HG02763 (cell line): ENCODE data around the gene NT5E.
A peak's percentile ranks its signal among the peaks of the same experiment; 100 is the strongest.

Experiments used
- ATAC-seq: cut with Tn5 transposase; IDR thresholded peaks from one replicate; pipeline ENCODE4 v1.9.1; 2021; ENCODE audit warnings: mild to moderate bottlenecking, moderate library complexity; ENCODE audit not compliant: unreplicated experiment

The NT5E gene

DNA sequence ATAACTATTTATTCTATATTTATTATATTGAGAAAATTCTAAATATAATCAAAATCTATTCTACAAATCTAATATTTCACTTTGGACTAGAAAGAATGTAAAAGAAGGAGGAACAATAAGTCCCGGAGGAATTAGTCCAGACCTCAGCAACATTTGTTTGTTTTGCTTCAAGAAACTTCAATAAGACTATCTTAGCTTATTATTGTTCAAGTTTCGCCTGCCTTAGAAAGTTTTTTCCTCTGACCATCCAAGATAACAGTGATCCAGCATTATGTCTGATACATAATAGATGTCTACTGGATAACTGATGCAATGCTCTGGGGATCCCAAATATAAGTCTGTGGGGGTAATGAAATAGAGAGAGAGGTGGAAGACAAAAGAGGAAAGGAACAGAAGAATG, 28.7 kb upstream of the NT5E start:
- ATAC-seq = no peak

DNA sequence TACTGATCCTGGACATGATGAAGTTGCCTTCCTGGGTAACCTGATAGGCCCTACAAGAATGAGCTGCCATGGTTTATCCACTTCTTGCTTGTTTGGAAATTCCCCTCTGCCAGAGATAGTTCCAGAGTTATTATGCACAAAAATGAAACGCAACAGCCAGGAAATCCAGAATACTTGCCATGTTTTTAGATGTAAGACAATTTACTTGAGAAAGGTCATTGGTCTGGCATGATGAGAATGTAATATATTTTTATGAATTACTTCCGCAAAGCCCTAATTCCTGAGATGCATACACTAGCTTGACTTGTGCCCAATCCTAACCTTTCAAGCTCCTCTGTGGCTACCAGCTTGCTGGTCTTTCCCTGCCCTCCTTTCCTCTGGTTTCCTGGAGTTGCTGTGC, 27.9 kb upstream of the NT5E start:
- ATAC-seq = no peak

DNA sequence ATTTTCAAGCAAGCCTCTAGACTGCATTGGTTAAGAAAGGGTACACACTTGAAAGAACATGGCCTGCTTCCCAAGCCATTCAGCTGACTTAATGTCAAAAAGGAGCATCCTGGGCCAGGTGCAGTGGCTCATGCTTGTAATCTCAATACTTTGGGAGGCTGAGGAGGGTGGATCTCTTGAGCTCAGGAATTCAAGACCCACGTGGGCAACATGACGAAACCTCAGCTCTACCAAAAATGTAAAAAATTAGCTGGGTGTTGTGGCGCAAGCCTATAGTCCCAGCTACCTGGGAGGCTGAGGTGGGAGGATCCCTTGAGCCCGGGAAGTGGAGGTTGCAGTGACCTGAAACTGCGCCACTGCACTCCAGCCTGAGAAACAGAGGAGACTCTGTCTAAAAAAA, 26.9 kb upstream of the NT5E start:
- ATAC-seq = no peak

DNA sequence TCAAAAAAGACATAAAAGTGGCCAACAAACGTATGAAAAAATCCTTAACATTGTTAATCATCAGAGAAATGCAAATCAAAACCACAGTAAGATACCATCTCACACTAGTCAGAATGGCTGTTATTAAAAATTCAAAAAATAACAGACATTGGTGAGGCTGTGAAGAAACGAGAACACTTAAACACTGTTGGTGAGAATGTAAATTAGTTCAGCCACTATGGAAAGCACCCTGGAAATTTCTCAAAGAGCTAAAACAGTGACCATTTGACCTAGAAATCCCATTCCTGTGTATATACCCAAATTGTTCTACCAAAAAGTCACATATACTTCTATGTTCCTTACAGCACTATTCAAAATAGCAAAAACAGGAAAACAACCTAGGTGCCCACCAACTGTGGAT, 24.9 kb upstream of the NT5E start:
- peak; percentile 34 for ATAC-seq

DNA sequence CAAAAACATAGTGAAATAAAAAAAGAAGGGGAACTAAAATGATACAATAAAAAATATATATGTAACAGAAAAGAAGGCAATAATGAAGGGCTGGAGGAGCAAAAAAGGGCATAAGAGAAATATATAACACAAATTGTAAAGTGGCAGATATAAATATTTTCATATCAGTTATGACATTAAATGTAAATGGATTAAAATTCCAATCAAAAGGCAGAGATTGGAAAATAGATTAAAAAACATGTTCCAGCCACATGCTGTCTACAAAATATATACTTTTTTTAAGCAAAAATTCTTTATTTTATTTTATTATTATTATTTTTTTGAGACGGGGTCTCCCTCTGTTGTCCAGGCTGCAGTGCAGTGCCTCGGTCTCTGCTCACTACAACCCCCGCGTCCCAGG, 23.9 kb upstream of the NT5E start:
- no peak for ATAC-seq

DNA sequence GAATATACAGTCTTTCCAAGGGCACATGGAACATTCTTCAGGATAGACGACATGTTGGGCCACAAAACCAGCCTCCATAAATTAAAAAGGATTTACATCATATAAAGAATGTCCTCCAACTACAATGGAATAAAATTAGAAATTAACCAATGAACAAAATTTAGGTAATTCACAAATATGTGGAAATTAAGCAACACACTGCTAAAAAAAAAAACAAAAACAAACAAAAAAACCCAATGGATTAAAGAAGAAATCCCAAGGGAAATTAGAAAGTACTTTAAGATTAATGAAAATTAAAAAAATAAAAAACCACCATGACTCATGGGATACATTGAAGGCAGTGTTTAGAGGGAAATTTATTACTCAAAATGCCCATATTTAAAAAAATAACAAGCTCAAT, 21.4 kb upstream of the NT5E start:
- no peak for ATAC-seq

DNA sequence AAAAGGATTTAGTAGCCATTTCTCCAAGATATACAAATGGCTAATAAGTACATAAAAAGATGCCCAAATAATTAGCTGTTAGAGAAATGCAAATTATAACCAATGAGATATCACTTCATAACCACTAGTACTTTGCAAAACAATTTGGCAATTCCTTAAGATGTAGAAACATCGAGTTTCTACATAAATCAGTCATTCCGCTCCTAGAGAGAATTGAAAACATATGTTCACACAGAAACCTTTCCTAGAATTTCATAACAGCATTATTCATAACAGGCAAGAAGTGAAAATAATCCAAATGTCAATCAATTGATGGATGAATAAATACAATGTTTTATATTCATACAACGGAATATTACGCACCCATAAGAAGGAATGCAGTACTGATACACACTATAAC, 20.5 kb upstream of the NT5E start:
- no peak for ATAC-seq

DNA sequence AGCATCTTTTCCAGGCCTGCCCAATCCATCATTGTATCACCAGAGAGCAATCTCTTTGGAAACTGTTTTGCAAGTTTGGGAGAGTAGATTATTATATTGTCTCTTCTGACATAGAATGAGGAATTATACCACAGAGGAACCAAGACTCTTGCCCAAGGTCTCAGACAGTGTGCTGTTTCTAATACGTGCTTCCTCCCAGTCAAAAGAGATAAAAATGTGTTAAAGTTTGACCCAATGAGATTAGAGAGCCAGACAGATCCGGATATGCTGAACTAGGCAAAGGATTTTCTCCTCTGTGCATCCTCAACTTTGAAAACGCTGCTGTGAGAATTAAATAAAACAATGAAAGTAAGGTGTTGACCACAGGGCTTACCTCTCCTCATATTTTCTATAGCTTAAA, 18.6 kb upstream of the NT5E start:
- ATAC-seq = no peak

DNA sequence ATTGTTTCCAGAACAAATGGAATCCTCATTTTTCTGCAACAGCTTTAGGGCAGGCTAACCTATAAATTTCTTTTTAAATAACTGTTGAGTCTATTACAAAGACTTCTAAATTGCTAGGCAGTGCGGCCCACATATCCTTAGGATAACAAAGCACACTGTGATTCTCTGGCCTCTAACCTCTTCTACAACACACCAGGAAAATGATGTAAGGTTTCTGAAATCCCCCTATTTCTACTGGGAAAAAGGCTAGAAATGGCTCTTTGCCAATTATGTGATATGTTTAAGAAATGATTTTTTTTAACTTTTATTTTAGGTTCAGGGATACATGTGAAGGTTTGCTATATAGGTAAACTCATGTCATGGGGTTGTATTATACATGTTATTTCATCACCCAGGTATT, 17.3 kb upstream of the NT5E start:
- no peak for ATAC-seq

DNA sequence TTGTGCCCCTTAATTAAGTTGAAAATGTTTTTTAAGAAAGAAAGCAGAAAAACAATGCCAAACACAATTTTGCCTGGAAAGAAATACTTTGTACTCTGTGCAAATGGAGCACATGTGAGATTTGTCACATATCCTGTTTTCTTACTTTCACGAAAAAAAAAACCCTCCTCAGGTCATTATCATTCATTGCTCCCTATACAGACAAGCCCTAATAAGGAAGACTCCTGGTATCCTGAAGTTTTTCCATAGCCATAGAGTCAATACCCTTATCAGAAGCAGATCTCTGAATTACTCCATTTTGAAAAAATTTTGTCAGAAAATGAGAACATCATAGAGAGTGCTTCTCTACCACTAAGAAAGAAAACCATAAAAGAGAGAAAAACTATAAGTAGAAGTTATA, 14.0 kb upstream of the NT5E start:
- ATAC-seq = no peak

DNA sequence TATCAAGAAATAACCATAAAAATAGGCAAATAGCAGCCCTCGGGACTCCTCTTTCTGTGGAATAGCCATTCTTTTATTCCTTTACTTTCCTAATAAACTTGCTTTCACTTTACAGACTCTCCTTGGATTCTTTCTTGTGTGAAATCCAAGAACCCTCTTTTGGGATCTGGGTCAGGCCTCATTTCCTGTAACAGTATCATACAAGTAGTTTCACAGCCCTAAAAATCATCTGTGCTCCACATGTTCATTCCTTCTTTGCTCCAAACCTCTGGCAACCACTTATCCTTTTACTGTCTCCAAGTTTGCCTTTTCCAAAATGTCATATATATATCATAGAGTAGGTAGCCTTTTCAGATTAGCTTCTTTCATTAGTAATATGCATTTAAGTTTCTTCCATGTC, 13.5 kb upstream of the NT5E start:
- ATAC-seq = no peak

DNA sequence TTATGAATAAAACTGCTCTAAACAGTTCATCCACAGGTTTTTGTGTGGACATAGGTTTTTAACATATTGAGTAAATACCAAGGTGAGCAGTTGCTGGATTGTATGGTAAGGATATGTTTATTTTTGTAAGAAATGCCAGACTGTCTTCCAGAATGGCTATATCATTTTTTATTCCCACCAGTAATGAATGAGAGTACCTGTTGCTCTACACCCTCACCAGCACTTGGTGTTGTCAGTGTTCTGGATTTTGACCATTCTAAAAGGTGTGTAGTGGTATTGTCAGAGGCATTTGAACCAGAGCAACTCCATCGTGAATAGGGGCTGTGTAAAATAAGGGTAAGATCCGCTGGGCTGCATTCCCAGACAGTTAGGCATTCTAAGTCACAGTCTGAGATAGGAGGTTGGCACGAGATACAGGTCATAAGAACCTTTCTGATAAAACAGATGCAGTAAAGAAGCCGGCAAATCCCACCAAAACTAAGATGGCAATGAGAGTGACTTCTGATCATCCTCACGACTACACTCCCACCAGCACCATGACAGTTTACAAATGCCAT, 12.9 kb upstream of the NT5E start:
- no peak for ATAC-seq

DNA sequence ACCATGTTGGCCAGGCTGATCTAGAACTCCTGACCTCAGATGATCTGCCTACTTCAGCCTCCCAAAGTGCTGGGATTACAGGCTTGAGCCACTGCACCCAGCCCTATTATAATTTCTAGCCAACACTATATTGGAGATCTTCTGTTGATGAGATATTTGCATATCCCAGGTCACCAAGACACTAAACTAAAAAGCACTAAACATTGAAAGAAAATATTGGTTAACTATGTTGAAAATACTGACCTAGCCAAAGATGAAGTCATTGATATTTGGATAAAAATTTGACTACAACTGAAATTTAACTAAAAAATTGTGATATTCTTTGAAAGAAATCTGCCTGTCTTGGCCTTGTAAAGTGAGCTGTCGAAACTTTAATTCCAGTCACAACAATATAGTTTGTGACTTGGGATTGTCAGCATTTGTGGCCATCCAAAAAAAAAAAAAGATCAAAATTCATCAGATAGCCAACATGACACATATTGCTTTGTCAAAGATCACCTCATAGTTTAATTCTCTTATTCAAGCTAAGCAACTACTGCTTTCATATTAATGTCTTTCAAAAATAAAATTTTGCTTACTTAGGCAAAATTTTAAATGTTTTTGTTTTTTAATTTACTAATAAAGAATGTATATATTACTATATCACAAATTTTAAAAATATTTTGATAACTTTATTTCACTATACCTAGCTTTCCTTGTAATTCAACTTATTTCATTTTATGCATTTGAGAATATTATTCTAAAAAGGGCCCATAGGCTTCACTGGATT, 6.3 kb upstream of the NT5E start:
- no peak for ATAC-seq

DNA sequence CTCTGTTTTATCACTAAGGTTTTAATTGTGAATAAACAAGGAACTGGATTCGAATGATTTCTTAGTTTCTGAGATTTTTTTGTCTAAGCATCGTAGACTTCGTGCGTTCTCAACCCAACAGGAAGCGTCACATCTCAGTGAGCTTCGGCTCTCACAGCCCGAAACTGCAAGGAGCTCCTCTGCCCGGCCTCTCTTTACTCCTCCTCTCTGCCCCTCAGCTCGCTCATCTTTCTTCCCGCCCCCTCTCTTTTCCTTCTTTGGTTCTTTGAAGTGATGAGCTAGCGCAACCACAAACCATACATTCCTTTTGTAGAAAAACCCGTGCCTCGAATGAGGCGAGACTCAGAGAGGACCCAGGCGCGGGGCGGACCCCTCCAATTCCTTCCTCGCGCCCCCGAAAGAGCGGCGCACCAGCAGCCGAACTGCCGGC, 480 bp upstream of the NT5E start:
- ATAC-seq = no peak

DNA sequence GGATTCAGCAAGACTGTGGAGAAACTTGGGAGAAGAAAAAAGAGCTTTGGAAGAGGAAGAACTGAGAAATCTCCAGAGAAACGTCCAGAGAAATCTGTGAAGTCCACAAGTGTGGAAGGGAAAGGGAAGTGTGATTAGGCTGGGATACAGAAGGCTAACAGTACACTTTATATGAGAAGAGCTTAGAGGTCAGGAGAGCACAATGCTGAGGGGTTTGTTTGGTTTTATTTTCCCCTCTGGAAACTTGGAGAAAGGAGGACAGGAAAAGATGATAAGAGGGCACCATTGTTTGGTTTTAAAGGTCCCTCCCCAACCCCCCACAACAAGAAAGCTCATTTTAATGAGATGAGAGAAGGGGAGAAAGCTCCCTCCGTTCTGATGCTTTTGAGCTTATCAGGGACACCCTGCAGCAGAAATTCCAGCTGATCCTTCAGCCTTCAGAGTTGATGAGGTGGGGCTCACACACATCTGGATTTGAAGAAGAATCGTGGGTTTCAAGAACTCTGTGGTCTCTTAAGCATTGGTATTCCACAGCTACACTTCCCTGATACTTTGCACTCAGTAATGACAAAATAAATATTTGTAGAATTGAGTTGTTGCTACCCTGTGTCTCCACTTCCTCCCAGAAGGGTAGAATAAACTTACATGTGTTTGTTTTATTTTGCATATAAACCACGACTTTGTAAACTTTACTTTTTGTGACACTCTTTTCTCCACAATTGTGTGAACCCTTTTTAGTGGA, 1.9 kb downstream of the NT5E start:
- no peak for ATAC-seq

DNA sequence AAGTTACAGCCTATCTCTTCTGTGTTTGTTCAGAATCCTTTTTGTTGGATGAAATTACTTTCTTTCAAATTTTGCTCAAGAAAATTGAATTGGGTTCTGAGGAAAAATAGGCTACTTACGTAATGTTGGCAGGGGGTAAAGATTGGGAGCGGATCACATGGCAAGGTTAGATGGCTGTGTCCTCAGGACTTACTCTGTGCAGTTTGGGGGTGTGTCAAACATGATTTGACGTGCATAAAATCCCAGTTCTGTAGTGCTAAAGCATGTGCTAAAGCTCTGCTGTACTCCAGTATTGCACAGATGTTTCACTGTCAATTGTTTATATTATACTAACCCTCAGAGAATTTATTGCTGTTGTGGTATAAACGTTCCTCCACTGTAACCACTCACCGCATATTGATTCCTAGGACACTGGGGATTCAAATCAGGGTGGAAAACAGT, 2.6 kb downstream of the NT5E start:
- ATAC-seq = no peak

DNA sequence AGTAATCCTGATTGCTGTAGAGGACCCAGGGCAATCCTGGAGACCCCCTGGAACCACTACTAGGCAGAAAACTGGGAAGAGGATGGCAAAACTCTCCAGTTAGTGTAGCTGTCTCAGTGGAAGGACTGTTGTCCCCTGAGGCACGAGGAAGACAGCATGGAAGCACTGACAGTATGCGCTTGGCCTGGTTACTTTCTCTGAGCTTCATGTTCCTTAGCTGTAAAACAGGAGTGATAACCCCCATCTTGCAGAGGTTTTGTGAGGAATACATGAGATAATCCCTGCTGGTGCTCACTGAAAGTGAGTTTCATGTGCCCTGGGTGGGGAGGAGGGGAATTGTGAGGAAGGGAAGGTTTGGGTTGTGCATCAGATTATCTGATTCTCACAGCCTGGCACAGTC, 3.2 kb downstream of the NT5E start:
- no peak for ATAC-seq

DNA sequence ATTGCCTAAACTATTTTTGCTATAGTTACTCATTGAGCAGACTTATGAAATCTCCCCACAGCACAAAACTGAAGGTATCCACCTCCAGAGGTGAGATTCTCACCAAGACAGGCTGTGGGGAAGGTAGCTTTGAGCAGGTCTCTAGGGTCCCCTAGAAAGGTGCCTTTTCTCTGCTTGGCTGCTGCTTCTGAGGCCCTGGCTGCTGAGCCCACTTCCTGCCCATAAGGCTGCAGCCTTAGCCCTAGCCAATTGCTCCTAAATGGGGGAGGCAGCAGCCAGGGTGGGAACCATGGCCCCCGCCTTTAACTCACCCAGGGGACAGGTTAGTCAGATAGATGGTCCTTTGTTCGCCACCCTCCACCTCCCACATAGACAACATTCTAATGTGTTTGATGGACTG, 3.6 kb downstream of the NT5E start:
- ATAC-seq = no peak

DNA sequence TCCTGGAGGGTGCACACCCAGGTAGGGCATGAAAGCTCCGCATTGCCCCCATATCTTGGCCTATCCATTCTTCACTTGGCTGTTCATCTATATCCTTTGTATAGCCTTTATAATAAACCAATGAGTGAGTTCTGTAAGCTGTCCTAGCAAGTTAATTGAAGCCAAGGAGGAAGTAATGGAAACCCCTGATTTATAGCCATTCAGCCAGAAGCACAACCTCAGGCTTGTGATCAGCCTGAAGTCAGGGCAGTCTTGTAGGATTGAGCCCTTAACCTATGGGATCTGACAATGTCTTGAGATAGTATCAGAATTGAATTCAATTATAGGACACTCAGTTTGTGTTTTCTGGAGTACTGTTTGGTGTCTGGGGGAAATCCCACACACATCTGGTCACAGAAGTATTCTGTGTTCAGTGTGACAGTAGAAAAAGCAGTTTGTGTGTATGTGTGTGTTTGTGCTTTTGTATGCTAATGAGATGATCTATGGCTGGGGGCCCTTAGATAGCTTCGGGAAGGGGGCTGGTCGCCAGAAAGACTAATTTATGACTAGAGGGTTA, 5.7 kb downstream of the NT5E start:
- ATAC-seq = no peak

DNA sequence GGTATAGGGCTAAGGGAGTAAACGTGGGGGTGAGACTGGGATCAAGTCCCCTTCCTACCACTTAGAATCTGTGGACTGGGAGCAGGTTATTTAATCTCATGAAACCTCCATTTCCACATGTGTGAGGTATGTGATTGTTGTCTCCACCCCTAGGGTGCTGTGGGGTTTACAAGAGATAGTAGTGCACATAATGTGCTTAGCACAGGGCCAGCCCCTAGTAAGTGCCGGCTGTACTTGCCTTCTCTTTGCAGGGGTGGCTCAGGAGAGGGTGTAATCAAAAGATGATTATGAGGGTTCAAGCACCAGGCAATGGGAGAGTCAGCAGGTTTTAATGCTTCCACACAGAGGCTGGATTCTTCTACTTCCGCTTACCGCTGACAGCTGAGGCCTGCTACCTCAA, 6.9 kb downstream of the NT5E start:
- no peak for ATAC-seq

DNA sequence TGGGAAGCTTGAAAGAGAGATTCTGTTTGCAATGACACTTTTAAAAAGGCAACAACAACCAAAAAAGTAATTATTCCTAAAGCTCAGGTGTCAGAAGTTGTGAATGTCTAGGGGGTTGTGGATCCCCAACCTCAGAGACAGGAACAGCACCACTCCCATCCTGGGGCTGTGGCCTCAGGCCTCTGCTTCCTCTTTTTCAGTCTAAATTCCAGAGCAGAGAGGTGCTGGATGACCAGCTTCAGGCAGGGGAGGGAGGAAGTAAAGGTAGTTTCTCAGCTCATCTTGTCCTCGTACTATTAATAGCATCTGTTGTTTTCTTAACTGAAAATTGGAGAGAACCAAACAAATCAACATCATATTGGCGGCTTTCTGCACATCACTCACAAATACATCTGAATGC, 8.3 kb downstream of the NT5E start:
- ATAC-seq = no peak

DNA sequence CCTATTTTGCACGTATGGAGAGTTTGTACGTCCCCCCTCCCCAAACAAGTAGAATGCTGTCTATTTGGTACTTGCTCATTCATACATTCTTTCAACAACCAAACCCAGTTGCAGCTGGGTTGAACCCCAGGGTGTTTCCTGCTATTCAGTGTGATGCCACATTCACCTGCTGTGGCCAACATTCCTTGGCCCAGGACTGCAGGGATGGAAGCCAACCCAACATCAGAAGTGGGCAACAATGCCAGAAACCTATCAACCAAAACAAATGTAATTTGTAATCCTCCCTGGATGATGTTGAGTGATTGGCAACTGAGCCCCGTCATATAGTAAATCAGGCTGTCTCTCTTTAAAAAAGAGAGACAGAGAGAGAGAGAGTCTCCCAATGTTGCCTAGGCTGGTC, 8.9 kb downstream of the NT5E start:
- no peak for ATAC-seq
